Neutrophil (primary cell): ENCODE data around the gene C2orf42.
A peak's percentile ranks its signal among the peaks of the same experiment; 100 is the strongest.
"Not testable (repeated sequence)": the region's sequence is repeated elsewhere in the genome, so short reads cannot be mapped to it uniquely, and the experiment has no call there.

Experiments used
- H3K27ac ChIP-seq: fragments of 200-600 bp; sonication (generic); 2 replicates; pipeline ENCODE4 v1.5.1; 2016; ENCODE audit warnings: mild to moderate bottlenecking, moderate library complexity
- H3K27me3 ChIP-seq: fragments of 200-600 bp; sonication (generic); 2 replicates; pipeline ENCODE4 v1.6.0; 2016; ENCODE audit warnings: mild to moderate bottlenecking
- H3K36me3 ChIP-seq: fragments of 200-600 bp; sonication (generic); 2 replicates; pipeline ENCODE4 v1.5.1; 2017
- H3K4me1 ChIP-seq, 2 experiments: fragments of 200-600 bp in 1 of 2; sonication (generic) in 1 of 2; 1 replicate in 1 of 2; 2 replicates in 1 of 2; pipeline versions ENCODE4 v1.5.1 to v1.6.1; 2013 to 2016; ENCODE audit warnings: low read depth in 1 of 2, low read length in 1 of 2, mild to moderate bottlenecking in 1 of 2, moderate library complexity in 1 of 2; ENCODE audit not compliant: control insufficient read depth in 1 of 2, insufficient read depth in 1 of 2
- H3K4me3 ChIP-seq, 2 experiments: fragments of 200-600 bp in 1 of 2; sonication (generic) in 1 of 2; 1 replicate in 1 of 2; 2 replicates in 1 of 2; pipeline ENCODE4 v1.5.1; 2013 to 2016; ENCODE audit warnings: low read depth in 1 of 2, low read length in 1 of 2, mild to moderate bottlenecking in 1 of 2, moderate library complexity in 1 of 2
- H3K9me3 ChIP-seq: fragments of 200-600 bp; sonication (generic); 2 replicates; pipeline ENCODE4 v1.5.1; 2016
- CTCF ChIP-seq: fragments of 200-600 bp; sonication (generic); IDR thresholded peaks from 2 replicates; pipeline ENCODE4 v1.5.1; 2016; ENCODE audit warnings: antibody characterized with exemption

C2orf42 gene

DNA sequence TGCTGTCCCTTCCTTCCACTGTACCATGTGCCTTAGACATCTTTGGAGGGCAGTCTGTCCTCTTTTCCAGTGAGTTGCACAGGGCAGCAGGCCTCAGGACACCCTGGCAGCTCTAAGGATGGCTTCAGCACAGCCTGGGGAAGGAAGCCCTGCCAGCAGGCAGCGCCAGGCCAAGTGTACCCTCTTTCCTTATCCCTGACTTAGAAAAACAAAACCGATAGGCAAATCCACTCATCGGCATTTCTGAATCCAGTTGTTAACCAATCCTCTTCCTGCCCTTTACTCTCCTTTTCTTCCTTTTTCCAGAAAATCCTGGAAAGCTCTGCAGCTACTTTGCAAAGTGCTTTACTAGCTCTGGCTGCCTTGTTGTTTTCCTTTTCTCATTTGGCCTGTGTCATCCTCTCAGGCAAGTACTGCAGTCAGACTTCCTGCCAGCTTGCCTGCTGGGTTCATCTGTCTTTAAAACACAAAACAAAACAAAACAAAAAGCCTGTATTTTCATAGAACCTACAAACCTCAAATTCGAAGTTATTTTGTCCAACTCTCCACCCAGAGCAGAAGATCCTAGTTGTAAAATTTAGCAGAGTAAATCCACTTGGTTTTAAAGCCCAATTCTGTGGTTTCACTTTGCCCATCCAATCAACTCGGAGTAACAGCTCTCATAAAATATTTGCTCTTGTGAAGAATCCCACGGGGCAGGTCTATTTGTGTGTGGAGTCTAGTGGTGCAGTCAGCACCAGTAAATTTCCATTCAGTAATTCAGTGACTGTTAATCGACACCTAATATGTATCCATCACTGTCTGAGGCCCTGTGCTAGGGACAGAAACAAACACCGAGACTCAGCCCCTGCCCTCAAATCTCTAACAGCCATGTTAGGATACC, 58.3 kb downstream of the C2orf42 start:
- no peaks in the 10 kb centered on the region for H3K36me3 ChIP-seq
- peaks cover 57 to 61% of the 10 kb centered on the region in 2 experiments for H3K4me1 ChIP-seq
- H3K4me3 ChIP-seq = peak overlapping the region; percentile 44 to 50
- H3K27me3 ChIP-seq = no peaks in the 10 kb centered on the region
- TF ChIP-seq CTCF = no peak
- peak overlapping the region; percentile 92 for H3K27ac ChIP-seq
- H3K9me3 ChIP-seq = no peaks in the 10 kb centered on the region

DNA sequence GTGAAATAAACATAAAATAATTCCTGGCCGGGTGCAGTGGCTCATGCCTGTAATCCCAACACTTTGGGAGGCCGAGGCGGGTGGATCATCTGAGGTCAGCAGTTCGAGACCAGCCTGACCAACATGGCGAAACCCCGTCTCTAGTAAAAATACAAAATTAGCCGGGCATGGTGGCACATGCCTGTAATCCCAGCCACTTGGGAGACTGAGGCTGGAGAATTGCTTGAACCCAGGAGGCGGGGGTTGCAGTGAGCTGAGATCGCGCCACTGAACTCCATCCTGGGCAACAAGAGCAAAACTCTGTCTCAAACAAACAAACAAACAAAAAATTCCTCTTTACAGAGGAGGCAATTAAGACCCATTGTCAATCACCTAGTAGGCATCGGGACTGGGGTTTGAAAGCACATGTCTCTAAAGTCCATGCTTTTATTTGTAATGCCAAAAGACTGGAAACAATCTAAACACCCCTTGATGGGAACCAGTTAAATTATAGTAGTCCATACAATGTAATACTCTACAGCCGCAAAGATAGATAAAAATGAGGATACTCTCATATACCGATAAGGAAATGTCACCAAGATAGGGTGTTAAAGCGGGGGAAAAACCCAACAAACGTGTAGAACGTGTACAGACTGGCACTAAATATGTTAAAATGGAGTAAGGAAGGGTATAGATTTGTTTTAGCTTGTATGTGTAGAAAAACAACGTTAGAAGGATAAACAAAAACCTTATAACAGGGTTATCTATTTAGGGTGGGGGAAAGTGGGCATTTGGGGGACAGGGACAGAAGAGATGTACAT, 59.3 kb downstream of the C2orf42 start:
- H3K9me3 ChIP-seq, H3K36me3 ChIP-seq, H3K27me3 ChIP-seq: not testable (repeated sequence)
- Histone ChIP-seq H3K27ac (peak overlapping the region; percentile 92), H3K4me1 (peaks cover 59 to 62% of the 10 kb centered on the region in 2 experiments), H3K4me3 (peak overlapping the region in 1 of 2 experiments; percentile 44)

- TF ChIP-seq CTCF = no peak
- Histone ChIP-seq H3K36me3 (no peaks in the 10 kb centered on the region), H3K4me3 (no peak overlapping the region), H3K27ac (peak overlapping the region; percentile 62), H3K9me3 (no peaks in the 10 kb centered on the region), H3K4me1 (peaks cover 53 to 59% of the 10 kb centered on the region in 2 experiments), H3K27me3 (no peaks in the 10 kb centered on the region)
These were observed 62.8 kb downstream of the C2orf42 start for GRCh38 chr2:70128005-70128404.

DNA sequence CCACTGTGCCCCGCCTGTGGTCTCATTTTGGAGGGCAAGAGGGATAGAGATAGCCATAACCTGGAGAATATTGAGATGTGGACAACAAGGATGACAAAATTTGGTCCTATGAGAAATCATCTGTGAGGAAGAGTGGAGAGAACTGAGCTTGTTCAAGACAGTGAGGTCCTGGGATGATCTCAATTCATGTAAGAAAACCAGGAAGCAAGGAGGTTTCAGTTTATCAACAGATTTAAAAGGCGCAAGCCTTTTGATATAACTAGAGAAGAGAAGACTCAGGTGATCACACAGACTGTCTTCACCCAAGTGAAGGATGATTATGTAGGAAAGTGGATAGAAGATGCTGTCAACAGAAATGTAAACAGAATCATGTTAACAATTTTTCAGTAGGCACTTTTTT, 64.4 kb downstream of the C2orf42 start:
- no peaks in the 10 kb centered on the region for H3K36me3 ChIP-seq
- H3K27ac ChIP-seq = peak overlapping the region; percentile 99
- H3K4me3 ChIP-seq = no peak overlapping the region
- TF ChIP-seq CTCF = no peak
- H3K4me1 ChIP-seq = peaks cover 53 to 59% of the 10 kb centered on the region in 2 experiments
- H3K9me3 ChIP-seq = no peaks in the 10 kb centered on the region
- H3K27me3 ChIP-seq = no peaks in the 10 kb centered on the region

DNA sequence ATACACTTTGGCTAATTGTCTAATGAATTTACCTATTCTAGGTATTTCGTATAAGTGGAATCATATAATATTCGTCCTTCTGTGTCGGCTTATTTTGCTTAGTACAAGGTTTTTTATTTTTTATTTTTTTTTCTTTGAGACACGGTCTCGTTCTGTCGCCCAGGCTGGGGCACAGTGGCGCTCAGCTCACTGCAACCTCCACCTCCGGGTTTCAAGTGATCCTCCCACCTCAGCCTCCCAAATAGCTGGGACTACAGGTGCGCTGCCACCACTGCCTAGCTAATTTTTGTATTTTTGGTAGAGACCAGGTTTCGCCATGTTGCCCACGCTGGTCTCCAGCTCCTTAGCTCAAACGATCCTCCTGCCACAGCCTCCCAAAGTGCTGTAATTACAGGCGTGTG, 65.3 kb downstream of the C2orf42 start:
- Histone ChIP-seq H3K4me3 (peak overlapping the region; percentile 71 to 79), H3K27me3 (no peaks in the 10 kb centered on the region), H3K27ac (peak overlapping the region; percentile 99), H3K36me3 (no peaks in the 10 kb centered on the region), H3K9me3 (no peaks in the 10 kb centered on the region), H3K4me1 (peaks cover 60 to 65% of the 10 kb centered on the region in 2 experiments)
- no peak for TF ChIP-seq CTCF
